ENCODE results near the gene RASGRF2. TPM values are rescaled to one million over a fixed set of nuclear protein-coding genes. Genes with fewer than 3 reads are reported as not detected.

The RASGRF2 gene
- total and polyA plus RNA-seq, 2 of the 13 experiments (the other 11 are each of a cell fraction or from before 2014, with no cell fraction given), result 23.6 to 29.0 TPM

GRCh38 chr5:80973027-80973426, 12.9 kb downstream of the RASGRF2 start (continued):
- TF ChIP-seq, protein P1, sequence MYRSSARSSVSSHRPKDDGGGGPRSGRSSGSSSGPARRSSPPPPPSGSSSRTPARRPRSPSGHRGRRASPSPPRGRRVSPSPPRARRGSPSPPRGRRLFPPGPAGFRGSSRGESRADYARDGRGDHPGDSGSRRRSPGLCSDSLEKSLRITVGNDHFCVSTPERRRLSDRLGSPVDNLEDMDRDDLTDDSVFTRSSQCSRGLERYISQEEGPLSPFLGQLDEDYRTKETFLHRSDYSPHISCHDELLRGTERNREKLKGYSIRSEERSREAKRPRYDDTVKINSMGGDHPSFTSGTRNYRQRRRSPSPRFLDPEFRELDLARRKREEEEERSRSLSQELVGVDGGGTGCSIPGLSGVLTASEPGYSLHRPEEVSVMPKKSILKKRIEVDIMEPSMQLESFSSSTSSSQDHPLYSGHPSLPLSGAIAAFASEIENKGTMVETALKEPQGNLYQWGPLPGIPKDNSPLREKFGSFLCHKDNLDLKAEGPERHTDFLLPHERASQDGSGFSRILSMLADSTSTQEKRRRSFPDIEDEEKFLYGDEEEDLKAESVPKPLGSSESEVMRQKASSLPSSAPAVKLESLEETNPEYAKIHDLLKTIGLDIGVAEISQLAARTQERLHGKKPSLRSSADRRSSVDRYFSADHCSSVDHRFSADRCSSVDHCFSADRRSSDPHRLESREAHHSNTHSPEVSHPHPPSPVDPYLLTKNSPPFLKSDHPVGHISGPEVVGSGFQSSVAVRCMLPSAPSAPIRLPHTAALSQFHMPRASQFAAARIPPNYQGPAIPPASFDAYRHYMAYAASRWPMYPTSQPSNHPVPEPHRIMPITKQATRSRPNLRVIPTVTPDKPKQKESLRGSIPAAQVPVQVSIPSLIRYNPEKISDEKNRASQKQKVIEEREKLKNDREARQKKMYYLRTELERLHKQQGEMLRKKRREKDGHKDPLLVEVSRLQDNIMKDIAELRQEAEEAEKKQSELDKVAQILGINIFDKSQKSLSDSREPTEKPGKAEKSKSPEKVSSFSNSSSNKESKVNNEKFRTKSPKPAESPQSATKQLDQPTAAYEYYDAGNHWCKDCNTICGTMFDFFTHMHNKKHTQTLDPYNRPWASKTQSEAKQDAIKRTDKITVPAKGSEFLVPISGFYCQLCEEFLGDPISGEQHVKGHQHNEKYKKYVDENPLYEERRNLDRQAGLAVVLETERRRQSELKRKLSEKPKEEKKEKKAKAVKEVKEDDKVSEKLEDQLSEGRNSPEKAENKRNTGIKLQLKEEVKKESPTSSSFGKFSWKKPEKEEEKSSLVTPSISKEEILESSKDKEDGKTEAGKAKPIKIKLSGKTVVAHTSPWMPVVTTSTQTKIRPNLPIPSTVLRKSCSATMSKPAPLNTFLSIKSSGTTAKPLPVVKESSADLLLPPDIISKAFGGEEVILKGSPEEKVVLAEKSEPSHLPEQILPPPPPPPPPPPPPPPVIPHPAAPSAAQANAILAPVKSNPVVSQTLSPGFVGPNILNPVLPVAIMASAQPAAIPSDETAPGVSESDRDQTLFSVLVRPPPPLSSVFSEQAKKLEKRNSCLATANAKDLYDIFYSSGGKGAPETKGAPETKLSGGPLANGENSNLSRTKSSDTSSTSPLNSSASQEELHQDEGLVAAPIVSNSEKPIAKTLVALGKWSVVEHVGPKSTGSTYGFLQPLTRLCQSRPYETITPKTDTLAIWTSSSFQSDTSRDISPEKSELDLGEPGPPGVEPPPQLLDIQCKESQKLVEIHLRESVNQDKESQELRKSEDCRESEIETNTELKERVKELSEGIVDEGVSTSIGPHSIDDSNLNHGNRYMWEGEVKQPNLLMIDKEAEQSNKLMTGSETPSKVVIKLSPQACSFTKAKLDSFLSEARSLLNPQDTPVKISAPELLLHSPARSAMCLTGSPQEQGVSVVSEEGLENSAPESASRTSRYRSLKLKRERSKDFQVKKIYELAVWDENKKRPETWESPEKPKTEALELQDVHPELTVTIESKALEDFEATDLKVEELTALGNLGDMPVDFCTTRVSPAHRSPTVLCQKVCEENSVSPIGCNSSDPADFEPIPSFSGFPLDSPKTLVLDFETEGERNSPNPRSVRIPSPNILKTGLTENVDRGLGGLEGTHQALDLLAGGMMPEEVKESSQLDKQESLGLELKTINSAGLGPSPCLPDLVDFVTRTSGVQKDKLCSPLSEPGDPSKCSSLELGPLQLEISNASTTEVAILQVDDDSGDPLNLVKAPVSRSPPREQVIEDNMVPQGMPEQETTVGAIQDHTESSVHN (CRISPR knock-in tag; IDR thresholded peaks at IDR 0.05), result no peak

GRCh38 chr5:80975065-80975464, 14.9 kb downstream of the RASGRF2 start:
- in situ Hi-C loops (cut with HindIII; ENCODE audit: extremely low pct_ligation_motif_present, low pct_unique_long_range_greater_than_20kb) (no loop called here), intact Hi-C loops (cut with micrococcal nuclease; ENCODE audit: unreplicated experiment) (no loop called here)
- H3K9me3 ChIP-seq (ENCODE audit: low read length), result no peaks in the 10 kb centered on the region
- H3K4me3 ChIP-seq (replicated peaks in 1 of 3; ENCODE audit: insufficient read depth in 1 of 3, low read depth in 2 of 3, low read length in 3 of 3), result no peak overlapping the region
- no peak overlapping the region for H3K27ac ChIP-seq (ENCODE audit: extremely low read length, insufficient read depth, low read length)
- ATAC-seq, result no peak
- ChIA-PET CTCF (ENCODE audit: low intra/inter-chr PET ratio, low total read pairs) (no interaction called here), POLR2A (interaction anchor here (1.2 to 2.4 kb wide), 2 partner anchors 12 to 15 kb away, joined by 3 to 9 read pairs; partner anchors contain the start of gene RASGRF2)
- H3K4me2 ChIP-seq (ENCODE audit: low read depth, low read length), result 0 out of 2 replicates have a peak overlapping the region, but pooled peaks have one; percentile 2
- no TSS peak for BruUV-seq (replicated peaks)
- H3K27me3 ChIP-seq (ENCODE audit: control insufficient read depth in 1 of 2, insufficient read depth in 2 of 2, low read length in 2 of 2), result no peaks in the 10 kb centered on the region
- peaks cover 1 to 7% of the 10 kb centered on the region in 2 experiments; a peak in 2 of 5 replicates for H3K36me3 ChIP-seq (replicated peaks in 1 of 2; ENCODE audit: control insufficient read depth in 1 of 2, insufficient read depth in 2 of 2, low read length in 2 of 2)
- H3K4me1 ChIP-seq (ENCODE audit: insufficient read depth, low read length), result peaks cover 60% of the 10 kb centered on the region
- DNase-seq (ENCODE audit: low spot score), result peak; percentile 31
- 78% methylated on average over 5 of the region's 5 CpGs for WGBS (ENCODE audit: low lambda C conversion rate)
- no peak for FAIRE-seq
- H3K79me2 ChIP-seq (ENCODE audit: insufficient read depth, low read length), result peaks cover 91% of the 10 kb centered on the region
- no peak overlapping the region for H3K9ac ChIP-seq (ENCODE audit: insufficient read depth, low read depth, low read length)
- H2AFZ ChIP-seq (ENCODE audit: low read length), result no peak overlapping the region
- no peaks in the 10 kb centered on the region for H4K20me1 ChIP-seq (ENCODE audit: insufficient read depth, low read length)
- TF ChIP-seq, protein P2, sequence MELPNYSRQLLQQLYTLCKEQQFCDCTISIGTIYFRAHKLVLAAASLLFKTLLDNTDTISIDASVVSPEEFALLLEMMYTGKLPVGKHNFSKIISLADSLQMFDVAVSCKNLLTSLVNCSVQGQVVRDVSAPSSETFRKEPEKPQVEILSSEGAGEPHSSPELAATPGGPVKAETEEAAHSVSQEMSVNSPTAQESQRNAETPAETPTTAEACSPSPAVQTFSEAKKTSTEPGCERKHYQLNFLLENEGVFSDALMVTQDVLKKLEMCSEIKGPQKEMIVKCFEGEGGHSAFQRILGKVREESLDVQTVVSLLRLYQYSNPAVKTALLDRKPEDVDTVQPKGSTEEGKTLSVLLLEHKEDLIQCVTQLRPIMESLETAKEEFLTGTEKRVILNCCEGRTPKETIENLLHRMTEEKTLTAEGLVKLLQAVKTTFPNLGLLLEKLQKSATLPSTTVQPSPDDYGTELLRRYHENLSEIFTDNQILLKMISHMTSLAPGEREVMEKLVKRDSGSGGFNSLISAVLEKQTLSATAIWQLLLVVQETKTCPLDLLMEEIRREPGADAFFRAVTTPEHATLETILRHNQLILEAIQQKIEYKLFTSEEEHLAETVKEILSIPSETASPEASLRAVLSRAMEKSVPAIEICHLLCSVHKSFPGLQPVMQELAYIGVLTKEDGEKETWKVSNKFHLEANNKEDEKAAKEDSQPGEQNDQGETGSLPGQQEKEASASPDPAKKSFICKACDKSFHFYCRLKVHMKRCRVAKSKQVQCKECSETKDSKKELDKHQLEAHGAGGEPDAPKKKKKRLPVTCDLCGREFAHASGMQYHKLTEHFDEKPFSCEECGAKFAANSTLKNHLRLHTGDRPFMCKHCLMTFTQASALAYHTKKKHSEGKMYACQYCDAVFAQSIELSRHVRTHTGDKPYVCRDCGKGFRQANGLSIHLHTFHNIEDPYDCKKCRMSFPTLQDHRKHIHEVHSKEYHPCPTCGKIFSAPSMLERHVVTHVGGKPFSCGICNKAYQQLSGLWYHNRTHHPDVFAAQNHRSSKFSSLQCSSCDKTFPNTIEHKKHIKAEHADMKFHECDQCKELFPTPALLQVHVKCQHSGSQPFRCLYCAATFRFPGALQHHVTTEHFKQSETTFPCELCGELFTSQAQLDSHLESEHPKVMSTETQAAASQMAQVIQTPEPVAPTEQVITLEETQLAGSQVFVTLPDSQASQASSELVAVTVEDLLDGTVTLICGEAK (IDR thresholded peaks at IDR 0.05), result no peak
- TF ChIP-seq, protein P2 (CRISPR knock-in tag; IDR thresholded peaks at IDR 0.05), result peak; percentile 24; the same call in 1 of the 2 replicates
- TF ChIP-seq FOXA1 (IDR thresholded peaks at IDR 0.05), result no peak
- 0 out of 2 replicates have a peak, but pooled peaks have one; percentile 10 for TF ChIP-seq FOXA1 (CRISPR knock-in tag; IDR thresholded peaks at IDR 0.05)
- TF ChIP-seq PRPF4 (IDR thresholded peaks at IDR 0.05; ENCODE audit: low read depth, low read length, poor library complexity, severe bottlenecking), result peak; percentile 27

All from HepG2 (cell line).